SH-SY5Y (cell line): ENCODE measurements around the gene CTDP1.

ENCODE experiments used
- GATA2 ChIP-seq: IDR thresholded peaks from 2 replicates; pipeline ENCODE4 v1.6.1; 2011; ENCODE audit warnings: mild to moderate bottlenecking, low read depth, low read length
- GATA3 ChIP-seq: IDR thresholded peaks from 2 replicates; pipeline ENCODE4 v1.6.1; 2011; ENCODE audit warnings: low read depth, mild to moderate bottlenecking, low read length, moderate library complexity

DNA sequence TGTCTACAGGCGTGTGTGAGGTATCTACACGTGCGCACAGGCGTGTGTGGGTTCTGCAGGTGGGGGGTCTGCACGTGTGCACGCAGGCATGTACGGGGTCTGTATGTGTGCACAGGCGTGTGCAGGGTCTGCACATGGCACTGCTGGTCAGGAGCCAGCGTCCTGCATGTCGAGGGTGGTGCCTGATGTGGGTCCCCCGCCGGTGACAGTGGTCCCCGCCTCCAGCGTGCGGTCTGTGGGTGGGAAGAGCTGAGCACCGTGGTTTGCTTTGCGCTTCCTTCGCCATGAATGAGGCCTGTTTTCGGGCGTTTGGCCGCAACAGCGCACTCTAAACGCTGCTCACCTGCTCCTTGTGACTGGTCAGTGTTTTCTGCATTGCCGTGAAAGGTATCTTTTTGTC lies 57.2 kb downstream of the CTDP1 start:
- TF ChIP-seq GATA2 (no peak), GATA3 (no peak)
